K562 (cell line): Measurements from ENCODE around the gene STX11. TPM values are rescaled to one million over a fixed set of nuclear protein-coding genes. Genes with fewer than 3 reads are reported as not detected.

Experiments
- ATAC-seq: fragments of 200-7000 bp; cut with Tn5 transposase; 3 replicates; pipeline ENCODE4 v1.9.1; 2020; ENCODE audit warnings: moderate library complexity
- BruUV-seq: library from RNA; stranded (reverse); fragments of 400-500 nt; replicated peaks from 2 replicates; lab custom pipeline; 2021; lab: Mats Ljungman, UMichigan
- CTCF ChIA-PET: fragments of 300-600 bp; formaldehyde crosslinking; extraction: SDS; loops from one replicate; lab custom pipeline; 2021; ENCODE audit warnings: low intra/inter-chr PET ratio; lab: Yijun Ruan, JAX
- POLR2A ChIA-PET: fragments of 300-600, 350-650 bp; sonication (Branson Sonifier 250); formaldehyde crosslinking; extraction: SDS; loops from one replicate; lab custom pipeline; 2021; ENCODE audit warnings: antibody characterized with exemption, inconsistent platforms; lab: Yijun Ruan, JAX
- DNase-seq, 4 experiments: peaks; one replicate each; pipeline versions ENCODE4 v3.0.0 to v3.0.0-alpha.2; 2011 to 2018; ENCODE audit warnings: low spot score in 3 of 4, mixed read lengths in 3 of 4; ENCODE audit errors: extremely low read depth in 1 of 4
- FAIRE-seq: peaks from 2 replicates; lab custom pipeline; 2011; peaks lifted over from hg19 to GRCh38; lab: Jason Lieb, UNC
- H2AFZ ChIP-seq: 2 replicates; pipeline ENCODE4 v1.6.0; 2011; ENCODE audit warnings: low read depth, low read length, control low read depth, inconsistent platforms
- H3K27ac ChIP-seq: fragments of 200-600 bp; 3 replicates; pipeline ENCODE4 v1.8.0; 2011; ENCODE audit warnings: low read depth, mild to moderate bottlenecking, control low read depth, inconsistent platforms, low read length, moderate library complexity, mixed read lengths; ENCODE audit errors: extremely low read depth
- H3K27me3 ChIP-seq, 2 experiments: fragments of 300-600 bp in 1 of 2; 2 replicates in 1 of 2; 3 replicates in 1 of 2; pipeline versions ENCODE4 v1.6.0 to v1.8.0; 2011; ENCODE audit warnings: inconsistent platforms in 2 of 2, low read length in 2 of 2, mild to moderate bottlenecking in 1 of 2, mixed read lengths in 1 of 2, moderate library complexity in 1 of 2; ENCODE audit not compliant: control insufficient read depth in 2 of 2, insufficient read depth in 2 of 2
- H3K36me3 ChIP-seq: fragments of 300-600 bp; 3 replicates; pipeline ENCODE4 v1.8.0; 2011; ENCODE audit warnings: mild to moderate bottlenecking, low read length, inconsistent platforms; ENCODE audit not compliant: control insufficient read depth, insufficient read depth
- H3K4me1 ChIP-seq, 2 experiments: fragments of 200-600 bp in 1 of 2; replicated peaks in 1 of 2; 2 replicates in 1 of 2; 3 replicates in 1 of 2; pipeline versions ENCODE4 v1.5.1 to v1.8.0; 2011; ENCODE audit warnings: inconsistent platforms in 2 of 2, low read length in 2 of 2, mild to moderate bottlenecking in 1 of 2, mixed read lengths in 1 of 2, moderate library complexity in 1 of 2; ENCODE audit not compliant: control insufficient read depth in 2 of 2, insufficient read depth in 2 of 2
- H3K4me2 ChIP-seq: 2 replicates; pipeline ENCODE4 v1.6.1; 2011; ENCODE audit warnings: low read length, control low read depth, inconsistent platforms, mixed read lengths; ENCODE audit not compliant: insufficient read depth
- H3K4me3 ChIP-seq: fragments of 200-600 bp; sonication (generic), shearing (Covaris generic); 2 replicates; pipeline ENCODE4 v1.5.1; 2016; ENCODE audit warnings: control low read depth, inconsistent platforms
- H3K79me2 ChIP-seq: fragments of 200-600 bp; 3 replicates; pipeline ENCODE4 v1.8.0; 2011; ENCODE audit warnings: low read length, inconsistent platforms; ENCODE audit not compliant: control insufficient read depth, insufficient read depth
- H3K9ac ChIP-seq, 2 experiments: 2 replicates each; pipeline versions ENCODE4 v1.6.0 to v1.6.1; 2011; ENCODE audit warnings: low read depth in 2 of 2, low read length in 2 of 2, control low read depth in 1 of 2, inconsistent platforms in 1 of 2, mild to moderate bottlenecking in 1 of 2, mixed read lengths in 1 of 2; ENCODE audit not compliant: insufficient read depth in 1 of 2
- H3K9me1 ChIP-seq: one replicate; pipeline ENCODE4 v1.6.0; 2011; ENCODE audit warnings: inconsistent platforms, mild to moderate bottlenecking, low read length, moderate library complexity; ENCODE audit not compliant: control insufficient read depth, insufficient read depth
- H3K9me3 ChIP-seq: replicated peaks from 2 replicates; pipeline ENCODE4 v1.5.1; 2011; ENCODE audit warnings: low read depth, low read length, inconsistent platforms; ENCODE audit not compliant: control insufficient read depth, insufficient read depth
- H4K20me1 ChIP-seq: replicated peaks from 2 replicates; pipeline ENCODE4 v1.6.1; 2011; ENCODE audit warnings: low read length, inconsistent platforms, mixed read lengths; ENCODE audit not compliant: control insufficient read depth, insufficient read depth
- ARNT ChIP-seq, 2 experiments: fragments of 450-650 bp; IDR thresholded peaks; 2 replicates each; pipeline ENCODE4 v1.6.1; 2016; ENCODE audit warnings: mild to moderate bottlenecking in 1 of 2
- CHD4 ChIP-seq: fragments of 200-600 bp; sonication (generic); IDR thresholded peaks from 3 replicates; pipeline ENCODE4 v1.6.1; 2012; ENCODE audit warnings: low read depth, mild to moderate bottlenecking, mixed read lengths, low read length, inconsistent platforms; ENCODE audit not compliant: insufficient read depth, insufficient replicate concordance, poor library complexity, severe bottlenecking
- GATAD2B ChIP-seq: fragments of 450-650 bp; IDR thresholded peaks from 2 replicates; pipeline ENCODE4 v1.6.1; 2017; ENCODE audit warnings: mild to moderate bottlenecking, borderline replicate concordance
- HDAC2 ChIP-seq: fragments of 450-650 bp; IDR thresholded peaks from 2 replicates; pipeline ENCODE4 v1.6.1; 2016; ENCODE audit warnings: mild to moderate bottlenecking
- HDAC3 ChIP-seq: fragments of 450-650 bp; IDR thresholded peaks from 2 replicates; pipeline ENCODE4 v1.6.1; 2018; ENCODE audit warnings: borderline replicate concordance, mild to moderate bottlenecking, moderate library complexity; ENCODE audit not compliant: partially characterized antibody
- IFI16 ChIP-seq: fragments of 250-450 bp; sonication (Bioruptor Pico); IDR thresholded peaks from 2 replicates; pipeline ENCODE4 v2.1.2; 2022; ENCODE audit warnings: mild to moderate bottlenecking, inconsistent platforms
- MECOM ChIP-seq: fragments of 250-450 bp; sonication (Bioruptor Pico); IDR thresholded peaks from 2 replicates; pipeline ENCODE4 v1.8.0; 2022; ENCODE audit warnings: inconsistent platforms
- MEF2D ChIP-seq: conservative IDR thresholded peaks from 2 replicates; pipeline ENCODE4 v1.6.1; 2016; ENCODE audit warnings: low read depth, missing genetic modification characterization, missing compliant biosample characterization
- MIER1 ChIP-seq: fragments of 450-650 bp; IDR thresholded peaks from 2 replicates; pipeline ENCODE4 v1.6.1; 2016; ENCODE audit warnings: antibody characterized with exemption, mild to moderate bottlenecking, low read depth
- PML ChIP-seq: IDR thresholded peaks from 2 replicates; pipeline ENCODE4 v1.6.1; 2012; ENCODE audit warnings: low read length, inconsistent platforms
- RBM34 ChIP-seq: fragments of 200-400 bp; formaldehyde crosslinking; IDR thresholded peaks from 2 replicates; pipeline ENCODE4 v1.6.1; 2018; ENCODE audit warnings: low read length, borderline replicate concordance; ENCODE audit not compliant: insufficient read depth
- ZFP30 ChIP-seq: fragments of 250-450 bp; sonication (Bioruptor Pico); IDR thresholded peaks from 2 replicates; pipeline ENCODE4 v1.8.0; 2022; ENCODE audit warnings: moderate library complexity, mild to moderate bottlenecking, inconsistent platforms, borderline replicate concordance
- ZNF146 ChIP-seq: IDR thresholded peaks from one replicate; pipeline ENCODE4 v1.6.1; 2018; ENCODE audit warnings: missing compliant biosample characterization; ENCODE audit not compliant: unreplicated experiment
- ZNF41 ChIP-seq: fragments of 250-450 bp; sonication (Bioruptor Pico); conservative IDR thresholded peaks from 2 replicates; pipeline ENCODE4 v1.4.0; 2020; ENCODE audit warnings: mild to moderate bottlenecking
- ZNF695 ChIP-seq: fragments of 450-650 bp; formaldehyde crosslinking; IDR thresholded peaks from 2 replicates; pipeline ENCODE4 v1.4.0; 2020; ENCODE audit warnings: mild to moderate bottlenecking, moderate library complexity
- WGBS: fragments of 100-300 bp; shearing (Covaris generic); methylation state at CpG from one replicate; pipeline ENCODE4 v1.1.6; 2016; ENCODE audit warnings: low coverage, mixed read lengths; ENCODE audit not compliant: insufficient coverage; ENCODE audit errors: missing lambda C conversion rate; 5-methylcytosine and 5-hydroxymethylcytosine counted together
- in situ Hi-C: fragments of 300-500 bp; cut with MboI; formaldehyde crosslinking; loops from 4 replicates; pipeline ENCODE4 v1.15.0; 2018; ENCODE audit warnings: inconsistent platforms, mixed read lengths
- intact Hi-C: fragments of 100-400 bp; cut with micrococcal nuclease; formaldehyde crosslinking; loops from 2 replicates; pipeline ENCODE4 v1.14.2; 2022
- polyA plus RNA-seq, 8 experiments: library from polyadenylated mRNA; depleted of rRNA in 4 of 8; stranded (reverse) in 5 of 8; unstranded in 3 of 8; fragments of >200 nt; fragmentation: Nextera tagmentation in 2 of 8; fragmentation: Illumina TruSeq in 1 of 8; extraction: Ambion mirVana in 2 of 8; extraction: Trizol in 1 of 8; gene quantifications; 2 replicates each; pipeline versions ENCODE4 v1.2.1 to v1.2.3, GENCODE V29; 2011 to 2014; ENCODE audit warnings: inconsistent platforms in 1 of 8, missing spikeins in 1 of 8
- total RNA-seq, 7 experiments: library from RNA; depleted of rRNA in 6 of 7; stranded (reverse); fragments of >200 nt in 6 of 7; fragmentation: Illumina TruSeq in 2 of 7; extraction: Trizol in 2 of 7; gene quantifications; 2 replicates each; pipeline versions ENCODE4 v1.2.1 to v1.2.3, GENCODE V29; 2011 to 2021; ENCODE audit warnings: low replicate concordance in 1 of 7
- TF ChIP-seq, protein P1 (sequence below): sonication (generic); formaldehyde crosslinking; IDR thresholded peaks from 2 replicates; pipeline ENCODE4 v1.8.0; 2022; ENCODE audit warnings: missing genetic modification reagents, mild to moderate bottlenecking, borderline replicate concordance
- TF ChIP-seq, protein P2 (sequence below): fragments of 250-450 bp; sonication (Bioruptor Pico); IDR thresholded peaks from 2 replicates; pipeline ENCODE4 v1.4.0; 2020; ENCODE audit warnings: borderline replicate concordance
- TF ChIP-seq, protein P3 (sequence below): sonication (generic); formaldehyde crosslinking; IDR thresholded peaks from 2 replicates; pipeline ENCODE4 v1.8.1; 2023; ENCODE audit warnings: mild to moderate bottlenecking, missing genetic modification reagents

STX11 gene
- total and polyA plus RNA-seq, 9 of the 15 experiments (the other 6 are each of a cell fraction or from before 2014, with no cell fraction given) = 0.06 to 0.73 (median 0.40) TPM

DNA sequence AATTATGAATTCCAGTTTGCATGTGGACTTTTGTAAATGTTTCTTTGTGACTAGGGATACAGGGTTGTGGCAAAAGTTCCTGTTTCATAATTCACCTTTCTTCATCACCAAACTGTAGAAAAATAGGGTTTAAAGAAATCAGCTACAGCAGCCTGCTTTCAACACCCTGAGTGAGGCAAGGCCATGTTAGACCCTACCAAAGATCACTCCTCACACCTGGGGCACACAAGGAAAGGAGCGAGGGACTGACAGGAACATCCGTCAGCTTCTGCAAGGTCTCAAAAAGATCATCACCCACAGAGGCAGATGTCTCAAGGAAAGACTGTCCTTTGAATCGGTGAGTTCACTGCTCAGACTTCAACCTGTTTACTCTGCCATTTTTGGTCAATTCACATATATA is 10.5 kb upstream of the STX11 start:
- no peak overlapping the region for H2AFZ ChIP-seq
- ATAC-seq (no peak), DNase-seq (no peak)
- H3K27ac ChIP-seq = no peak overlapping the region
- TF ChIP-seq MECOM (CRISPR knock-in tag) = no peak
- no peak for TF ChIP-seq HDAC3
- no peak for TF ChIP-seq HDAC2
- TF ChIP-seq, protein P1, sequence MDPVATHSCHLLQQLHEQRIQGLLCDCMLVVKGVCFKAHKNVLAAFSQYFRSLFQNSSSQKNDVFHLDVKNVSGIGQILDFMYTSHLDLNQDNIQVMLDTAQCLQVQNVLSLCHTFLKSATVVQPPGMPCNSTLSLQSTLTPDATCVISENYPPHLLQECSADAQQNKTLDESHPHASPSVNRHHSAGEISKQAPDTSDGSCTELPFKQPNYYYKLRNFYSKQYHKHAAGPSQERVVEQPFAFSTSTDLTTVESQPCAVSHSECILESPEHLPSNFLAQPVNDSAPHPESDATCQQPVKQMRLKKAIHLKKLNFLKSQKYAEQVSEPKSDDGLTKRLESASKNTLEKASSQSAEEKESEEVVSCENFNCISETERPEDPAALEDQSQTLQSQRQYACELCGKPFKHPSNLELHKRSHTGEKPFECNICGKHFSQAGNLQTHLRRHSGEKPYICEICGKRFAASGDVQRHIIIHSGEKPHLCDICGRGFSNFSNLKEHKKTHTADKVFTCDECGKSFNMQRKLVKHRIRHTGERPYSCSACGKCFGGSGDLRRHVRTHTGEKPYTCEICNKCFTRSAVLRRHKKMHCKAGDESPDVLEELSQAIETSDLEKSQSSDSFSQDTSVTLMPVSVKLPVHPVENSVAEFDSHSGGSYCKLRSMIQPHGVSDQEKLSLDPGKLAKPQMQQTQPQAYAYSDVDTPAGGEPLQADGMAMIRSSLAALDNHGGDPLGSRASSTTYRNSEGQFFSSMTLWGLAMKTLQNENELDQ (CRISPR knock-in tag) = no peak
- no peak for TF ChIP-seq MIER1
- TF ChIP-seq CHD4 = no peak
- TF ChIP-seq, protein P2, sequence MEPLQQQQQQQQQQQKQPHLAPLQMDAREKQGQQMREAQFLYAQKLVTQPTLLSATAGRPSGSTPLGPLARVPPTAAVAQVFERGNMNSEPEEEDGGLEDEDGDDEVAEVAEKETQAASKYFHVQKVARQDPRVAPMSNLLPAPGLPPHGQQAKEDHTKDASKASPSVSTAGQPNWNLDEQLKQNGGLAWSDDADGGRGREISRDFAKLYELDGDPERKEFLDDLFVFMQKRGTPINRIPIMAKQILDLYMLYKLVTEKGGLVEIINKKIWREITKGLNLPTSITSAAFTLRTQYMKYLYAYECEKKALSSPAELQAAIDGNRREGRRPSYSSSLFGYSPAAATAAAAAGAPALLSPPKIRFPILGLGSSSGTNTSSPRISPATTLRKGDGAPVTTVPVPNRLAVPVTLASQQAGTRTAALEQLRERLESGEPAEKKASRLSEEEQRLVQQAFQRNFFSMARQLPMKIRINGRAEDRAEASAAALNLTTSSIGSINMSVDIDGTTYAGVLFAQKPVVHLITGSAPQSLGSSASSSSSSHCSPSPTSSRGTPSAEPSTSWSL (CRISPR knock-in tag) = no peak
- no peak for TF ChIP-seq PML
- TF ChIP-seq ZNF695 (CRISPR knock-in tag) = no peak
- TF ChIP-seq GATAD2B = no peak
- no peak for TF ChIP-seq ARNT (IDR thresholded peaks at IDR 0.05)
- TF ChIP-seq RBM34 = no peak
- TF ChIP-seq ZFP30 (CRISPR knock-in tag) = no peak
- TF ChIP-seq, protein P3, sequence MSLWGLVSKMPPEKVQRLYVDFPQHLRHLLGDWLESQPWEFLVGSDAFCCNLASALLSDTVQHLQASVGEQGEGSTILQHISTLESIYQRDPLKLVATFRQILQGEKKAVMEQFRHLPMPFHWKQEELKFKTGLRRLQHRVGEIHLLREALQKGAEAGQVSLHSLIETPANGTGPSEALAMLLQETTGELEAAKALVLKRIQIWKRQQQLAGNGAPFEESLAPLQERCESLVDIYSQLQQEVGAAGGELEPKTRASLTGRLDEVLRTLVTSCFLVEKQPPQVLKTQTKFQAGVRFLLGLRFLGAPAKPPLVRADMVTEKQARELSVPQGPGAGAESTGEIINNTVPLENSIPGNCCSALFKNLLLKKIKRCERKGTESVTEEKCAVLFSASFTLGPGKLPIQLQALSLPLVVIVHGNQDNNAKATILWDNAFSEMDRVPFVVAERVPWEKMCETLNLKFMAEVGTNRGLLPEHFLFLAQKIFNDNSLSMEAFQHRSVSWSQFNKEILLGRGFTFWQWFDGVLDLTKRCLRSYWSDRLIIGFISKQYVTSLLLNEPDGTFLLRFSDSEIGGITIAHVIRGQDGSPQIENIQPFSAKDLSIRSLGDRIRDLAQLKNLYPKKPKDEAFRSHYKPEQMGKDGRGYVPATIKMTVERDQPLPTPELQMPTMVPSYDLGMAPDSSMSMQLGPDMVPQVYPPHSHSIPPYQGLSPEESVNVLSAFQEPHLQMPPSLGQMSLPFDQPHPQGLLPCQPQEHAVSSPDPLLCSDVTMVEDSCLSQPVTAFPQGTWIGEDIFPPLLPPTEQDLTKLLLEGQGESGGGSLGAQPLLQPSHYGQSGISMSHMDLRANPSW = no peak
- no peak for TF ChIP-seq ZNF41
- no peak for TF ChIP-seq MEF2D (tag)
- TF ChIP-seq ZNF146 (CRISPR knock-in tag) = no peak
- no peak for TF ChIP-seq IFI16 (CRISPR knock-in tag)
- TF ChIP-seq, all 486 proteins: peak for 0
- Histone ChIP-seq H3K9me3 (no peaks in the 10 kb centered on the region), H3K79me2 (no peaks in the 10 kb centered on the region), H3K4me2 (no peak overlapping the region), H3K4me3 (no peak overlapping the region), H3K27me3 (peaks cover 3 to 5% of the 10 kb centered on the region in 2 experiments; a peak in 3 of 5 replicates), H3K4me1 (no peaks in the 10 kb centered on the region), H3K9me1 (no peaks in the 10 kb centered on the region), H3K9ac (no peak overlapping the region), H3K36me3 (no peaks in the 10 kb centered on the region), H4K20me1 (no peaks in the 10 kb centered on the region)
- FAIRE-seq = no peak
- 10% methylated on average over 3 of the region's 3 CpGs for WGBS
- intact Hi-C loops = no loop called here
- in situ Hi-C loops = no loop called here
- ChIA-PET POLR2A (no interaction called here), CTCF (no interaction called here)
- BruUV-seq = no TSS peak
